Fibroblast of lung (primary cell): ENCODE measurements around the gene HAUS3.

Experiments
- EZH2 ChIP-seq: IDR thresholded peaks from 2 replicates; pipeline ENCODE4 v1.5.1; 2012; ENCODE audit warnings: low read length, control low read depth, mild to moderate bottlenecking; ENCODE audit errors: missing control alignments
- TF ChIP-seq, protein P1 (sequence below), 2 donors: IDR thresholded peaks in 1 of 2; conservative IDR thresholded peaks in 1 of 2; 1 replicate in 1 of 2; 2 replicates in 1 of 2; pipeline ENCODE4 v1.5.1; 2011 to 2012; ENCODE audit warnings: low read length in 2 of 2, control low read depth in 1 of 2, inconsistent platforms in 1 of 2, low read depth in 1 of 2, mild to moderate bottlenecking in 1 of 2

GRCh38 chr4:2245057-2245786, 3.3 kb upstream of the HAUS3 start:
- TF ChIP-seq, protein P1, sequence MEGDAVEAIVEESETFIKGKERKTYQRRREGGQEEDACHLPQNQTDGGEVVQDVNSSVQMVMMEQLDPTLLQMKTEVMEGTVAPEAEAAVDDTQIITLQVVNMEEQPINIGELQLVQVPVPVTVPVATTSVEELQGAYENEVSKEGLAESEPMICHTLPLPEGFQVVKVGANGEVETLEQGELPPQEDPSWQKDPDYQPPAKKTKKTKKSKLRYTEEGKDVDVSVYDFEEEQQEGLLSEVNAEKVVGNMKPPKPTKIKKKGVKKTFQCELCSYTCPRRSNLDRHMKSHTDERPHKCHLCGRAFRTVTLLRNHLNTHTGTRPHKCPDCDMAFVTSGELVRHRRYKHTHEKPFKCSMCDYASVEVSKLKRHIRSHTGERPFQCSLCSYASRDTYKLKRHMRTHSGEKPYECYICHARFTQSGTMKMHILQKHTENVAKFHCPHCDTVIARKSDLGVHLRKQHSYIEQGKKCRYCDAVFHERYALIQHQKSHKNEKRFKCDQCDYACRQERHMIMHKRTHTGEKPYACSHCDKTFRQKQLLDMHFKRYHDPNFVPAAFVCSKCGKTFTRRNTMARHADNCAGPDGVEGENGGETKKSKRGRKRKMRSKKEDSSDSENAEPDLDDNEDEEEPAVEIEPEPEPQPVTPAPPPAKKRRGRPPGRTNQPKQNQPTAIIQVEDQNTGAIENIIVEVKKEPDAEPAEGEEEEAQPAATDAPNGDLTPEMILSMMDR (conservative IDR thresholded peaks at IDR 0.05 in 1 of 2, IDR thresholded peaks at IDR 0.05 in 1 of 2; ENCODE audit: low read depth in 1 of 2, low read length in 2 of 2) = no peak
- no peak for TF ChIP-seq EZH2
